Measurements from ENCODE around the gene SLC6A6. TPM values are rescaled to one million over a fixed set of nuclear protein-coding genes. Genes with fewer than 3 reads are reported as not detected.
A peak's percentile ranks its signal among the peaks of the same experiment; 100 is the strongest.

The SLC6A6 gene
- total and polyA plus RNA-seq, 12 donors, result 10.6 to 197 (median 85.6) TPM

GRCh38 chr3:14524920-14525660, 122.7 kb downstream of the SLC6A6 start:
- H3K4me3 ChIP-seq, result no peak overlapping the region
- WGBS, 4 donors, result 78 to 92% (median 85%) methylated on average over 6 to 9 of the region's 9 CpGs

GRCh38 chr3:14525685-14526631, 123.6 kb downstream of the SLC6A6 start:
- 37 to 65% (median 55%) methylated on average over 13 to 17 of the region's 17 CpGs for WGBS, 4 donors
- peak overlapping the region in 2 of 5 donors; percentile 53 to 77 for H3K27ac ChIP-seq
- no peaks in the 10 kb centered on the region for H3K27me3 ChIP-seq
- H3K4me3 ChIP-seq, result peak overlapping the region in 1 of 4 donors; percentile 13
- peak in 6 of 7 donors; percentile 46 to 68 (median 50) for DNase-seq
- H3K4me1 ChIP-seq (replicated peaks in 1 of 2), result peaks cover 0 to 14% of the 10 kb centered on the region in 2 donors
- no peaks in the 10 kb centered on the region for H3K36me3 ChIP-seq (replicated peaks in 1 of 2)
- TF ChIP-seq POLR2A (IDR thresholded peaks at IDR 0.05), result no peak
- TF ChIP-seq CTCF (IDR thresholded peaks at IDR 0.05), result no peak
- H3K9me3 ChIP-seq (replicated peaks in 1 of 3), result no peaks in the 10 kb centered on the region
- intact Hi-C loops (cut with DNase I), result no loop called here

More at GRCh38 chr3:14524920-14525660, 122.7 kb downstream of the SLC6A6 start:
- DNase-seq, result peak in 1 of 7 donors; percentile 6
- peaks cover 0 to 14% of the 10 kb centered on the region in 2 donors for H3K4me1 ChIP-seq (replicated peaks in 1 of 2)
- H3K27ac ChIP-seq, result peak overlapping the region in 2 of 5 donors; percentile 19 to 77
- no peaks in the 10 kb centered on the region for H3K36me3 ChIP-seq (replicated peaks in 1 of 2)
- TF ChIP-seq CTCF (IDR thresholded peaks at IDR 0.05) (no peak), POLR2A (IDR thresholded peaks at IDR 0.05) (no peak)
- intact Hi-C loops (cut with DNase I), result no loop called here
- H3K9me3 ChIP-seq (replicated peaks in 1 of 3), result no peaks in the 10 kb centered on the region
- H3K27me3 ChIP-seq, result no peaks in the 10 kb centered on the region

GRCh38 chr3:14528081-14528480, 125.7 kb downstream of the SLC6A6 start:
- Histone ChIP-seq H3K36me3 (replicated peaks in 1 of 2) (no peaks in the 10 kb centered on the region), H3K27ac (no peak overlapping the region), H3K4me1 (replicated peaks in 1 of 2) (peaks cover 0 to 14% of the 10 kb centered on the region in 2 donors), H3K9me3 (replicated peaks in 1 of 3) (no peaks in the 10 kb centered on the region), H3K4me3 (no peak overlapping the region), H3K27me3 (no peaks in the 10 kb centered on the region)
- intact Hi-C loops (cut with DNase I), result no loop called here
- 73 to 87% (median 78%) methylated on average over 3 of the region's 3 CpGs for WGBS, 4 donors
- no peak for TF ChIP-seq CTCF (IDR thresholded peaks at IDR 0.05)
- TF ChIP-seq POLR2A (IDR thresholded peaks at IDR 0.05), result no peak
- no peak for DNase-seq

GRCh38 chr3:14531856-14532395, 129.5 kb downstream of the SLC6A6 start:
- TF ChIP-seq CTCF (IDR thresholded peaks at IDR 0.05), result no peak
- TF ChIP-seq POLR2A (IDR thresholded peaks at IDR 0.05), result no peak
- 87 to 93% (median 90%) methylated on average over 16 to 17 of the region's 17 CpGs for WGBS, 4 donors
- Histone ChIP-seq H3K9me3 (replicated peaks in 1 of 3) (no peaks in the 10 kb centered on the region), H3K36me3 (replicated peaks in 1 of 2) (no peaks in the 10 kb centered on the region), H3K27me3 (no peaks in the 10 kb centered on the region), H3K27ac (no peak overlapping the region), H3K4me3 (no peak overlapping the region), H3K4me1 (replicated peaks in 1 of 2) (no peaks in the 10 kb centered on the region)
- DNase-seq, result no peak
- intact Hi-C loops (cut with DNase I), result no loop called here
